Tibial artery (tissue), 4 donors: ENCODE results near the gene NT5C3B.

Experiments
- DNase-seq, 2 donors: peaks; one replicate each; pipeline ENCODE4 v3.0.0-alpha.2; 2019
- H3K27ac ChIP-seq, 2 donors: fragments of 200-600 bp; sonication (generic) in 1 of 2; 1 replicate in 1 of 2; 2 replicates in 1 of 2; pipeline ENCODE4 v1.5.1; 2018 to 2019; ENCODE audit warnings: mild to moderate bottlenecking in 1 of 2
- H3K27me3 ChIP-seq, 2 donors: fragments of 200-600 bp; sonication (generic) in 1 of 2; one replicate each; pipeline versions ENCODE4 v1.5.1 to v1.6.0; 2016 to 2019
- H3K36me3 ChIP-seq, 3 donors: fragments of 200-600 bp; sonication (generic) in 2 of 3; one replicate each; pipeline ENCODE4 v1.5.1; 2016 to 2019; ENCODE audit warnings: mild to moderate bottlenecking in 2 of 3
- H3K4me1 ChIP-seq, 4 donors: fragments of 200-600 bp; sonication (generic) in 2 of 4; 1 replicate in 3 of 4; 2 replicates in 1 of 4; pipeline ENCODE4 v1.5.1; 2016 to 2019
- H3K4me3 ChIP-seq, 2 donors: fragments of 200-600 bp; sonication (generic) in 1 of 2; 1 replicate in 1 of 2; 2 replicates in 1 of 2; pipeline ENCODE4 v1.5.1; 2018 to 2019; ENCODE audit warnings: mild to moderate bottlenecking in 2 of 2
- H3K9me3 ChIP-seq, 3 donors: fragments of 200-600 bp; sonication (generic) in 1 of 3; one replicate each; pipeline ENCODE4 v1.5.1; 2016 to 2019
- CTCF ChIP-seq, 2 experiments: fragments of 200-600 bp in 1 of 2; fragments of 450-650 bp in 1 of 2; IDR thresholded peaks; one replicate each; pipeline ENCODE4 v1.5.1; 2017 to 2019; ENCODE audit warnings: antibody characterized with exemption in 2 of 2, mild to moderate bottlenecking in 1 of 2, moderate library complexity in 1 of 2
- intact Hi-C: fragments of 100-400 bp; cut with DNase I; formaldehyde crosslinking; loops from one replicate; pipeline ENCODE4 v1.15.0; 2023; ENCODE audit warnings: low total_unique reads

Gene NT5C3B

GRCh38 chr17:41800601-41801373 is 35.2 kb downstream of the NT5C3B start:
- Histone ChIP-seq H3K4me3 (no peak overlapping the region), H3K36me3 (peaks cover 0 to 17% (median 0%) of the 10 kb centered on the region in 3 donors), H3K9me3 (no peaks in the 10 kb centered on the region), H3K4me1 (peaks cover 0 to 12% (median 7%) of the 10 kb centered on the region in 4 donors), H3K27me3 (no peaks in the 10 kb centered on the region), H3K27ac (no peak overlapping the region)
- TF ChIP-seq CTCF (IDR thresholded peaks at IDR 0.05), result no peak
- intact Hi-C loops, result loop anchor here (1.0 kb wide), 1 partner anchor 62 kb away; no protein-coding TSS in a partner anchor
- no peak for DNase-seq

- TF ChIP-seq CTCF (IDR thresholded peaks at IDR 0.05), result no peak
- Histone ChIP-seq H3K4me1 (peaks cover 0 to 12% (median 7%) of the 10 kb centered on the region in 4 donors), H3K4me3 (no peak overlapping the region), H3K27me3 (no peaks in the 10 kb centered on the region), H3K36me3 (peaks cover 0 to 11% (median 0%) of the 10 kb centered on the region in 3 donors), H3K27ac (no peak overlapping the region), H3K9me3 (no peaks in the 10 kb centered on the region)
- intact Hi-C loops, result no loop called here
- no peak for DNase-seq
These were observed 36.7 kb downstream of the NT5C3B start for GRCh38 chr17:41799366-41799765.

GRCh38 chr17:41797377-41797776 is 38.7 kb downstream of the NT5C3B start:
- Histone ChIP-seq H3K4me1 (peaks cover 0 to 26% (median 16%) of the 10 kb centered on the region in 4 donors), H3K4me3 (no peak overlapping the region), H3K27ac (no peak overlapping the region), H3K9me3 (no peaks in the 10 kb centered on the region), H3K27me3 (no peaks in the 10 kb centered on the region), H3K36me3 (peaks cover 0 to 1% (median 0%) of the 10 kb centered on the region in 3 donors)
- TF ChIP-seq CTCF (IDR thresholded peaks at IDR 0.05), result no peak
- intact Hi-C loops, result no loop called here
- DNase-seq, result no peak

- no peak overlapping the region for H3K4me3 ChIP-seq
- no peaks in the 10 kb centered on the region for H3K9me3 ChIP-seq
- H3K27ac ChIP-seq, result no peak overlapping the region
- DNase-seq, result no peak
- no peak for TF ChIP-seq CTCF (IDR thresholded peaks at IDR 0.05)
- intact Hi-C loops, result no loop called here
- H3K36me3 ChIP-seq, result no peaks in the 10 kb centered on the region
- H3K27me3 ChIP-seq, result no peaks in the 10 kb centered on the region
- H3K4me1 ChIP-seq, result peaks cover 0 to 21% (median 15%) of the 10 kb centered on the region in 4 donors
These were observed 39.7 kb downstream of the NT5C3B start for GRCh38 chr17:41796121-41796895.

- intact Hi-C loops, result no loop called here
- Histone ChIP-seq H3K4me3 (no peak overlapping the region), H3K27ac (no peak overlapping the region), H3K9me3 (no peaks in the 10 kb centered on the region), H3K36me3 (no peaks in the 10 kb centered on the region), H3K4me1 (peaks cover 0 to 14% (median 9%) of the 10 kb centered on the region in 4 donors), H3K27me3 (no peaks in the 10 kb centered on the region)
- DNase-seq, result no peak
- no peak for TF ChIP-seq CTCF (IDR thresholded peaks at IDR 0.05)
These were observed 41.5 kb downstream of the NT5C3B start for GRCh38 chr17:41794540-41794975.
